Astrocyte of the cerebellum (primary cell): ENCODE results near the gene FXYD1.

Experiments
- DNase-seq: peaks from one replicate; pipeline ENCODE4 v3.0.0-alpha.2; 2011; ENCODE audit warnings: low read depth
- H3K4me3 ChIP-seq: 2 replicates; pipeline ENCODE4 v1.5.1; 2011; ENCODE audit warnings: mild to moderate bottlenecking, low read depth, low read length, moderate library complexity
- CTCF ChIP-seq: IDR thresholded peaks from 2 replicates; pipeline ENCODE4 v1.5.1; 2012; ENCODE audit warnings: low read length, low read depth, moderate library complexity, mild to moderate bottlenecking; ENCODE audit errors: missing control alignments
- in situ Hi-C: cut with HindIII; loops from 2 replicates; pipeline ENCODE4 v1.10.0; 2017; ENCODE audit warnings: low sequenced_read_pairs

Gene FXYD1

GRCh38 chr19:35164418-35164817 is 25.8 kb downstream of the FXYD1 start:
- no peak for TF ChIP-seq CTCF
- DNase-seq = no peak
- no peak overlapping the region for H3K4me3 ChIP-seq
- in situ Hi-C loops = no loop called here

- H3K4me3 ChIP-seq = no peak overlapping the region
- DNase-seq = no peak
- in situ Hi-C loops = no loop called here
- no peak for TF ChIP-seq CTCF
Measured at GRCh38 chr19:35165200-35166058, 26.8 kb downstream of the FXYD1 start.

- DNase-seq = no peak
- H3K4me3 ChIP-seq = no peak overlapping the region
- in situ Hi-C loops = no loop called here
- TF ChIP-seq CTCF = no peak
Measured at GRCh38 chr19:35166100-35167063, 27.8 kb downstream of the FXYD1 start.

GRCh38 chr19:35167251-35168119 is 28.9 kb downstream of the FXYD1 start:
- TF ChIP-seq CTCF = no peak

GRCh38 chr19:35168196-35168595 is 29.6 kb downstream of the FXYD1 start:
- peak; percentile 8 for TF ChIP-seq CTCF
- DNase-seq = no peak
- in situ Hi-C loops = no loop called here
- no peak overlapping the region for H3K4me3 ChIP-seq

More at GRCh38 chr19:35167251-35168119, 28.9 kb downstream of the FXYD1 start:
- DNase-seq = no peak
- in situ Hi-C loops = no loop called here
- no peak overlapping the region for H3K4me3 ChIP-seq
